Stimulated activated memory B cell treated with anti-CD40 and anti-IgM and Interleukin-4, amounts not matched to agents 10 μg/mL and 1 μg/mL and 100 μg/mL, for 72 hours (primary cell): Measurements from ENCODE around the gene BRS3.

ENCODE experiments used
- ATAC-seq: fragments of 150-1000 bp; cut with Tn5 transposase; 2 replicates; pipeline ENCODE4 v1.10.0; 2021
- H3K27ac Mint-ChIP-seq: one replicate; pipeline ENCODE4 v1.8.0; 2022; ENCODE audit warnings: mild to moderate bottlenecking, mixed read lengths
- H3K27me3 Mint-ChIP-seq: one replicate; pipeline ENCODE4 v1.8.0; 2022; ENCODE audit warnings: mixed read lengths
- H3K36me3 Mint-ChIP-seq: one replicate; pipeline ENCODE4 v1.8.0; 2022; ENCODE audit warnings: mixed read lengths
- H3K4me1 Mint-ChIP-seq: one replicate; pipeline ENCODE4 v1.8.0; 2022; ENCODE audit warnings: mixed read lengths
- H3K4me3 Mint-ChIP-seq: one replicate; pipeline ENCODE4 v1.8.0; 2022; ENCODE audit warnings: mild to moderate bottlenecking, moderate library complexity, mixed read lengths
- H3K9me3 Mint-ChIP-seq: one replicate; pipeline ENCODE4 v1.8.0; 2022; ENCODE audit warnings: mixed read lengths

Gene BRS3

DNA sequence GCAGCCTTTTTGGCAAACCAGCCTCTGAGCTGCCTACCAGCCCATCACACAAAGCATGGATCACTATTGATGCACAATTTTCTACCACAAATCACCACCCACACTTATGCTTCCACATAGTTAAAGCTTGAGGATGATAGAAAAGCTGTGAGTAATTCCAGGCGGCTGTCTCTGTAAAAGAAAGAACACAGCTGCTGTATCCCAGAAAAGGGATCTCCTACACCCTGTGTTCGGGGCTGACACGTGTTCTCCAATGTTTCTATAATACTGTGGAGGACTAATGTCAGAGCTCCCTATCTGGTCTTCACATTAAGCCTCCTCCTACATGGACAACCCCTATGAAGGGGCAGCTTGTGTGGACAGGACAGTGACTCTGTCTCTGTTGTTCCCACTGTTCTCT lies 12.5 kb upstream of the BRS3 start:
- no peaks in the 10 kb centered on the region for H3K36me3 Mint-ChIP-seq
- peaks cover 2% of the 10 kb centered on the region for H3K9me3 Mint-ChIP-seq

DNA sequence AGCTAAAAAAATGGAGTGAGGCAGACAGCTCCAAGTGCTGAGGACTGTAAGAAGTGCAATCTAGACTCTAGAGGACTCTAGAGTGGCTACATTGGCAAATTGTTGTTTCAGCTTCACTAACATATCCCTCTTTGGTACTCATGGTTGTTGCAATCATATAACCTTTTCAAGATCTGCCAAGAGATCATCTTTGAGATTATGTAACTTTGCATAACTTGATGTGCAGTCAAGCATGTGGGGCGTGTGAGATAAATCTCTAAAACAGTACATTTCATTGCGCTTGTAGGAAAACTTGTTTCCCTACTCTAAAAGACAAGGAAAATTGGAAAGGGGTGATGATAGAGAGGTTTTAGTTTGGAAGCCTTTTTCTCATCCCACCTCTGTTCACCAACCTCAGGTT lies 11.2 kb upstream of the BRS3 start:
- Mint-ChIP-seq H3K27ac (no peak overlapping the region), H3K9me3 (peaks cover 2% of the 10 kb centered on the region), H3K4me1 (no peaks in the 10 kb centered on the region), H3K27me3 (peaks cover 9% of the 10 kb centered on the region), H3K36me3 (no peaks in the 10 kb centered on the region), H3K4me3 (no peak overlapping the region)
- ATAC-seq, result no peak

More for the DNA sequence above, 12.5 kb upstream of the BRS3 start:
- Mint-ChIP-seq H3K27me3 (no peaks in the 10 kb centered on the region), H3K4me3 (no peak overlapping the region), H3K27ac (no peak overlapping the region), H3K4me1 (no peaks in the 10 kb centered on the region)
- no peak for ATAC-seq

DNA sequence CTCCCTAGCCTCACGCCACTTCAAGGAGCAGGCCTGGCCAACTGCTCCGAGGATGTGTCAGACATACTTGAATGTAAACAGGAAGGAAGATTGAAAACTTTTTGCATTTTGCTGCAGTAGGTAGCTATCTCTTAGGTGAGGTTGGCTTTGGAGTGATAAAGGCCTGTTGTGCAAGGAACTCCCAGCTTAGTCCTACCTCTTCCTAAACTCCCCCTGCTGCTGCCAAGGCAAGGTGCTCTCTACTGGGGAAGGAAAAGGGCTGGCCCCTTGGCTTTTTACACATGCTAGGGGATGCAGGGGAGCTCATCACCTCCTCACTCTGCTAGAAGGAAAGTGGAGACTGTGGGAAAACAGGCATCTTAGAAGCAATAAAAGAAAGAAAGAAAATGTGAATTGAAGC lies 10.7 kb upstream of the BRS3 start:
- Mint-ChIP-seq H3K4me3 (no peak overlapping the region), H3K27me3 (peaks cover 9% of the 10 kb centered on the region), H3K9me3 (peaks cover 2% of the 10 kb centered on the region), H3K27ac (no peak overlapping the region), H3K4me1 (no peaks in the 10 kb centered on the region), H3K36me3 (no peaks in the 10 kb centered on the region)
- ATAC-seq, result no peak

DNA sequence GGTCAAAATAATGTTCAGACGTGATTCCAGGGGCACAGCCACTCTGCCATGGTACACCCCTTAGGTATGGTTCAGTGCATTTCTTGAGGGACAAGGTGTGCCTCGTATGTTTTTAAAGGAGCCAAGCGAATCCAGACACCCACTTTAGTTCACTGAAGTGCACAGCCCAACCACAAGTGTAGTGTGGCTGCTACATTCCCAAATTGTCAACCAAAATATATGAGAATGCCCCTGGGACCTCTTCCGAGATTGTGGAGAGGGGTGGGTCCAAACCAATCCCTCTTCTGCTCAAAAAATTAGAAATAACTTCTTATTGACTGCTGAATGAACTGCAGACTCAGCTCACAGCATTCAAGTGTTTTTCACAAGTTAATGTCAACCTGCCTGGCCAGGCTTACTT lies 7.4 kb upstream of the BRS3 start:
- Mint-ChIP-seq H3K27ac (no peak overlapping the region), H3K27me3 (peaks cover 9% of the 10 kb centered on the region), H3K9me3 (no peaks in the 10 kb centered on the region), H3K4me3 (no peak overlapping the region), H3K4me1 (no peaks in the 10 kb centered on the region), H3K36me3 (no peaks in the 10 kb centered on the region)
- ATAC-seq, result no peak

DNA sequence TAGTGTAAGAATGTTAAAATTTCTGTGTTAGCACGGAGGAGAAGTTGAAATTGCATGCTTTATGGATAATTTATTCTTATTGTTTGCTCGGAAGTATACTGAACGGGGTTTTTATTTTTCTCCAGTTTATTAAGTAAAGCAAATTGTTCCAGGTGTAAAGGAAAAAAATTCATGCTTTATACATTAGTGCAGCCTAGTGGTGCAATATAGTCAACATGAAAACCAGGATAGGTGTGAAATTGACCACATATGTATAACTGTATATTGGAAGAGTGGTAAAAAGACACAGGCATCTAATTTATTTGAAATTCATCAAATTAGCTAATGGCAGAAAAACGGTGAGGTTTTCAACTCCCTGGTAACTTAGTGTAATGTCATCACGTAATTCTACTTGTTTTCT lies 959 bp downstream of the BRS3 start:
- Mint-ChIP-seq H3K27me3 (no peaks in the 10 kb centered on the region), H3K4me1 (no peaks in the 10 kb centered on the region), H3K4me3 (no peak overlapping the region), H3K27ac (no peak overlapping the region), H3K36me3 (no peaks in the 10 kb centered on the region), H3K9me3 (no peaks in the 10 kb centered on the region)
- no peak for ATAC-seq

DNA sequence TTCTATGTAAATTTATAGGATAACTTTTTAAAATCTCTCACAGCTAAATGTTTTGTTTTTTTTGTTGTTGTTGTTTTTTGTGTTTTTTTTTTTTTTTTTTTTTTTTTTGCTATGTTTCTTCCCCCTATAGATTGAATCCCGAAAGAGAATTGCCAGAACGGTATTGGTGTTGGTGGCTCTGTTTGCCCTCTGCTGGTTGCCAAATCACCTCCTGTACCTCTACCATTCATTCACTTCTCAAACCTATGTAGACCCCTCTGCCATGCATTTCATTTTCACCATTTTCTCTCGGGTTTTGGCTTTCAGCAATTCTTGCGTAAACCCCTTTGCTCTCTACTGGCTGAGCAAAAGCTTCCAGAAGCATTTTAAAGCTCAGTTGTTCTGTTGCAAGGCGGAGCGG lies 4.1 kb downstream of the BRS3 start:
- H3K4me1 Mint-ChIP-seq, result no peaks in the 10 kb centered on the region
- H3K4me3 Mint-ChIP-seq, result no peak overlapping the region
- no peak for ATAC-seq
- H3K9me3 Mint-ChIP-seq, result no peaks in the 10 kb centered on the region
- no peaks in the 10 kb centered on the region for H3K27me3 Mint-ChIP-seq
- no peak overlapping the region for H3K27ac Mint-ChIP-seq
- H3K36me3 Mint-ChIP-seq, result no peaks in the 10 kb centered on the region

DNA sequence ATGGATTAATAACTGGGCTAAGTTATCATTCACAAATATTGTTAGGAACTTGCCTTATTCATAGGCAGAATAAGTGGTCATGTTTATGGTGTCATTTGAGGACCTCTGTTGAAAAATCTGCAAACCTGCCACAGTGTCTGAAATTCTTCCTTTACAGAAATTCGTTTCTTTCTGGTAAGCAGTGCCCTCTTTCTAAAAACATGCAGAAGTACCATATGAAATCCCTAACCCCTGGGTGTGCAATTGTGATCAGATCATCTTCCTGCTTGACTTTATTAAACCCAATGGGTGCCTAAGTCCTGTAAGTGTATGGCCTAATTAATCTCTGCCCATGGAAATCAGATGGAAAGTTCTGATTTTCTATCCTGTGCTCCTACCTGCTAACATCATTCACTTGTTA lies 5.3 kb downstream of the BRS3 start:
- Mint-ChIP-seq H3K9me3 (no peaks in the 10 kb centered on the region), H3K4me1 (no peaks in the 10 kb centered on the region), H3K27me3 (no peaks in the 10 kb centered on the region), H3K4me3 (no peak overlapping the region), H3K27ac (no peak overlapping the region), H3K36me3 (no peaks in the 10 kb centered on the region)
- no peak for ATAC-seq

DNA sequence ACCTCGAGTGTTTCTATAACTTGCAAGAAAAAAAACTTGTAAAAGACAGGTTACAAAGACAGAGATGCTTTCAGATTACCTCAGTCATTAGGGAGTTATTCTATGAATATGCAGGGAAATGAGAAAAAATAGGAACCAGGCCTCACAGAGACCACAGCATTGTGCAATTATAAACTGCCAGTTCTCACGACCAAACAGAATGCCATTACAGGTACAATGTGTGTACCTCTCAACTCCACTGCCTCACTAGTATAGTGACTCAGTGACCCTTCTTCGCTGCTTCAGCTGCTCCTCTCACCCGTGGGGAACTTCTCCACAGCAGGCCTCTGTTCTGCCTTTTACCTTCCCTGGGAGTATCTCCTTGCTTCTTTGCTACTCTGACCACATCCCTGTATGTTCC lies 7.3 kb downstream of the BRS3 start:
- Mint-ChIP-seq H3K9me3 (no peaks in the 10 kb centered on the region), H3K4me3 (no peak overlapping the region), H3K36me3 (no peaks in the 10 kb centered on the region), H3K4me1 (peaks cover 6% of the 10 kb centered on the region), H3K27me3 (no peaks in the 10 kb centered on the region), H3K27ac (no peak overlapping the region)
- no peak for ATAC-seq

DNA sequence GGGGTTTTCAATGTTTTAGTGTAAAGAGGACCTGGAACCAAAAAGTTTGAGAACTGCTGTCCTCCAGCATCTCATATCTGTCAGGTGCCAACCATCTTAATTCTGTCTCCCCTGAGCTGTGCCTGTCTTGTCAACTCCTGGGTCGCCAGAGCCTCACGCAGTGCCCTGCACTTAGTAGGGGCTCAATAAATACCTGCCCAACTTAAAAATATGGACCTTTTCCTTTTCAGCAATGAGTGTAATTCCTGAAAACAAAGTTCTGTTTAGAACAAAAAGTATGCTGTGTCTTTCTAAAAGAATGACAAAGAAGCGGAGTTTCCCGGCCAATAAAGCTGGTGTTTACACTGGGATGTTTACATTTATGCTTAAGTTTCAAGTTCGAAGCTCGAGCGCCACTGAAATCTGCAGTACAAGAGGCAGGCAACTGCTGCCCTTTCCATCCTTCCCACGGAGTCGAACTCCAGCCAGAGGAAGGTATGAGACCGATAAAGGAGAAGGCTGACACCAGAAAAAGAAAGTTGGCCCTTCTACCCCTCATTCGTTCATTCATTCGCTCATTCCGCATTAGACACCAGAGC lies 8.5 kb downstream of the BRS3 start:
- H3K27me3 Mint-ChIP-seq, result no peaks in the 10 kb centered on the region
- no peak for ATAC-seq
- no peaks in the 10 kb centered on the region for H3K9me3 Mint-ChIP-seq
- H3K27ac Mint-ChIP-seq, result peak overlapping the region; percentile 88
- peak overlapping the region; percentile 88 for H3K4me3 Mint-ChIP-seq
- H3K36me3 Mint-ChIP-seq, result peaks cover 1% of the 10 kb centered on the region
- H3K4me1 Mint-ChIP-seq, result peaks cover 6% of the 10 kb centered on the region

DNA sequence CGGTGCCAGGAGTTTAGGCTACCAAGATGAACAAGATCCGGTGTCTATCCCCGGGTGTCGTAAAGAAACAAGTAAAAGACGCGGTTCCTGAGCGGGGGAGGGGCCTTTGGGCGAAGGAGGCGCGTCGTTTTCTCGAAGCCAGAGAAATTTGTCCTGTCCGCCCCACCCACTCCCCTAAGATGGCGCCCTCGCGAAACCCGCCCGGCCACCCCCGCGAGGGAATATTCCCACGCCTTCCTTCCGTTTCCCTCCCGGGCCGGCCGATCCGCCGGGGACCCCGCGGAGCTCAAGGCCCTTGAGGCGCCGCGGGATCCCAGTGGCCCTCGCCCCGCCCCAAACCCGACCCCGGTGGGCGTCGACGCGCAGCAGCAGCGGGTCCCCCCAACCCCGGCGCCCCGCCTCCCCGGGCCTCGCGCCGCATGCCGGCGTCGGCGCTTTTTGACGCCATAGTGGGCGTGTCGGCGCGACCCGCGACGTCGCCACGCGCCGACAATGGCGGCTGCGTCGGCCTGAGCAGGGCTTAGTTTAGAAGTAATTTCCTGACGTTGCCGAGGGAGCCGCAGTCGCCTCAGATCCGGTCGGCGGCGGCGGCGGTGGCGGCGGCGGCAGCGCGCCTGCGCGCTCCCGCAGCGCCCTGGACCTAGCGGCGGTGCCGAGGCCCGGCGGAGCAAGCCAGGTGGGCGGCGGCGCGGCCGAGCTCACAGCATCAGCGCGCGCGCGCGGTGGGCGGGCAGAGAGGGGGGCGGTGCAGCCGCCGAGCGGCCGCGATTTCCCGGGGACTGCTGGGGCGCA lies 9.2 kb downstream of the BRS3 start:
- no peaks in the 10 kb centered on the region for H3K27me3 Mint-ChIP-seq
- peak overlapping the region; percentile 88 for H3K4me3 Mint-ChIP-seq
- no peaks in the 10 kb centered on the region for H3K9me3 Mint-ChIP-seq
- peak; percentile 93 for ATAC-seq
- H3K36me3 Mint-ChIP-seq, result peaks cover 6% of the 10 kb centered on the region
- H3K4me1 Mint-ChIP-seq, result peaks cover 6% of the 10 kb centered on the region
- H3K27ac Mint-ChIP-seq, result peak overlapping the region; percentile 88

DNA sequence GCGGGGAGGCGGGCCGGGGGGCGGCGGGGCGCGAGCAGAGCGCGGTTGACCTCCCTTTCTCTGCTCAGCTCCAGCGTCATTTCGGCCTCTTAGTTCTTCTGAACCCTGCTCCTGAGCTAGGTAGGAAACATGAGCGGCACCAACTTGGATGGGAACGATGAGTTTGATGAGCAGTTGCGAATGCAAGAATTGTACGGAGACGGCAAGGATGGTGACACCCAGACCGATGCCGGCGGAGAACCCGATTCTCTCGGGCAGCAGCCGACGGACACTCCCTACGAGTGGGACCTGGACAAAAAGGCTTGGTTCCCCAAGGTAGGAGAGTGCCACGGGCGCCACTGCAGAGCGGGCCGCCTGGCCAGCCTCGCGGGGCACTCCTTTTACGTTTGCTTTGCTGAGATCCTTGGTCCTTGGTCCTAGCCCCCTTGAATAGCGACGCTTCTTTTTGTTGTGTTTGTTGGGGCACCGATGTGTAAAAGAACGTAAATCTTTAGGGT lies 9.9 kb downstream of the BRS3 start, which contains the start of gene HTATSF1:
Gene HTATSF1, plus strand, starts transcription at position 37 of the 497 bp plus-strand sequence. Its CDS starts 93 bp downstream, at position 130.
- ATAC-seq, result no peak
- peaks cover 6% of the 10 kb centered on the region for H3K36me3 Mint-ChIP-seq
- no peaks in the 10 kb centered on the region for H3K9me3 Mint-ChIP-seq
- peak within 1 kb of the TSS; percentile 88 for H3K27ac Mint-ChIP-seq
- H3K4me3 Mint-ChIP-seq, result peak within 1 kb of the TSS; percentile 88
- peaks cover 6% of the 10 kb centered on the region for H3K4me1 Mint-ChIP-seq
- H3K27me3 Mint-ChIP-seq, result no peaks in the 10 kb centered on the region

DNA sequence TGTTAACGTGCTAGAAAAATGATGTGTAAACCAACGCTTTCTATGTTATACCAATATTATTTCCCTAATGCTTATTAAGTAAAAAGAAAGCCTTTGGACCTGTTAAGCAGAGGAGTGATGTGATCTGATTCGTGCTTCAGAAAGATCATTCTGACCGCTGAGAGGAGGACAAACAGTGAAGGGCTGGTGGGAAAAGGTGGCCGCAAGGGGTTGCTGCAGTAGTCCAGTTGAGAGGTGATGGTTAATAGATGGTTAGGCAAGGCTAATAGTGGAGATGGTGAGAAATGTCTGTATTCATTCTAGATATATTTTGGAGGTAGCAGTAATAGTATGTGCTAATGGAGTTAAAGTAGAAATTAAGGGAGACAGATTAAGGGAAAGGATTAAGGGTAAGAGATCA lies 31.3 kb downstream of the BRS3 start:
- Mint-ChIP-seq H3K4me3 (no peak overlapping the region), H3K4me1 (no peaks in the 10 kb centered on the region), H3K27me3 (no peaks in the 10 kb centered on the region), H3K9me3 (no peaks in the 10 kb centered on the region), H3K36me3 (no peaks in the 10 kb centered on the region), H3K27ac (no peak overlapping the region)
- ATAC-seq, result no peak

DNA sequence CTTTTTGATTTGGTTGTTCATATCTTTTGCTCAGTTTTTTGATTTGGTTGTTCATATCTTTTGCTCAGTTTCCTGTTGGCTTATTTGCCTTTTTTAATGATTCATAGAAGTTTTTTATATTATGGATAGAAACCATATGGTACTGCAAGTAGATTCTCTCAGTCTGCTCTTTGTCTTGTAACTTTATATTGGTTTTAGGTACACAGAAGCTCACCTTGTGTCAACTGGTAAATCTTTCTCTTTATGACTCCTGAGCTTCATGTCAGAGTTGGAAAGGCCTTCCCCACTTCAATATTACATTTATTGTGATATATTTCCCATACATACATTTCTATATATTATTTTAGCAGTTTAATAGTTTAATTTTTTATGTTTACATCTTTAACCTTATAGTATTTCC lies 36.0 kb downstream of the BRS3 start:
- no peak for ATAC-seq
- Mint-ChIP-seq H3K9me3 (no peaks in the 10 kb centered on the region), H3K4me3 (no peak overlapping the region), H3K27me3 (no peaks in the 10 kb centered on the region), H3K27ac (no peak overlapping the region), H3K4me1 (no peaks in the 10 kb centered on the region), H3K36me3 (no peaks in the 10 kb centered on the region)

DNA sequence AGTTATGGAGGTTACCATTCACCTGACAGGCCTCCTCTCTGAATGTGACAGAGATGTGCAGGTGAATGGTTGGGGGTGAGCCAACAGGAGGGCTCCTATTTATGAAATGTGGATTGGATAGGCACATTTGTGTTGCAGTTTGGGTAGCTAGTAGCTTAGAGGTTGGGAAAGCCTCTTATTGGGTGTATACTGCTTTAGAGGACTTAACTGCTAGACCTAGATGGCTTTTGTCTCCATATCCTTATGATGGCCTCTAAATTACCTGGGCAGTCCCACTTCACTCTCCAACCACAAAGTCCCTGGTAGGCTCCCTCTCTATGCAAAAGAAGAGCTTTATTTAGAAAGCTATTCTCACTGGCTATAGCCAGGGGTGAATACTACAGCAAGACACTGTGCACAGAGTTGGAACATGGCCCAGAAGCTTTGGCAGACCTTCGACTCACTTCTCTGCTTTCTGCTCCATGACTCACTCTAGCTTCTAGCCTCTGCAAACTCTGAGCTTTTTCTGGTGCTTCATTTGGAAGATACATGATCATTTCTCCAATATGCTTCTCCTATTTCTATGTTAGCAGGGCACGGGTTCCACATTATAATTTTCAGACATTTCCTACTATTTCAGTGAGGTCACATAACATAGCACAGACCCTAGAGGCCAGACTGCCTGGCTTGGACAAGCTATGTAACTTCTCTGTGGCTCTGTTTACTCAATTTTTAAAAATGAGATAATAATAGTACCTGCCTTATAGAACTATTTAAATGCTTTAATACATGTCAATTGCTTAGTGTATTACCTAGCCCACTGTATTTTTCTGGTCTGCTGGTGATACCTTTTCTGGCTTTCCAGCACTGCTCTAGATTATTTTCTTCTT lies 38.2 kb downstream of the BRS3 start:
- H3K36me3 Mint-ChIP-seq, result no peaks in the 10 kb centered on the region
- no peak for ATAC-seq
- H3K4me1 Mint-ChIP-seq, result no peaks in the 10 kb centered on the region
- no peaks in the 10 kb centered on the region for H3K27me3 Mint-ChIP-seq
- H3K27ac Mint-ChIP-seq, result no peak overlapping the region
- H3K4me3 Mint-ChIP-seq, result no peak overlapping the region
- no peaks in the 10 kb centered on the region for H3K9me3 Mint-ChIP-seq

DNA sequence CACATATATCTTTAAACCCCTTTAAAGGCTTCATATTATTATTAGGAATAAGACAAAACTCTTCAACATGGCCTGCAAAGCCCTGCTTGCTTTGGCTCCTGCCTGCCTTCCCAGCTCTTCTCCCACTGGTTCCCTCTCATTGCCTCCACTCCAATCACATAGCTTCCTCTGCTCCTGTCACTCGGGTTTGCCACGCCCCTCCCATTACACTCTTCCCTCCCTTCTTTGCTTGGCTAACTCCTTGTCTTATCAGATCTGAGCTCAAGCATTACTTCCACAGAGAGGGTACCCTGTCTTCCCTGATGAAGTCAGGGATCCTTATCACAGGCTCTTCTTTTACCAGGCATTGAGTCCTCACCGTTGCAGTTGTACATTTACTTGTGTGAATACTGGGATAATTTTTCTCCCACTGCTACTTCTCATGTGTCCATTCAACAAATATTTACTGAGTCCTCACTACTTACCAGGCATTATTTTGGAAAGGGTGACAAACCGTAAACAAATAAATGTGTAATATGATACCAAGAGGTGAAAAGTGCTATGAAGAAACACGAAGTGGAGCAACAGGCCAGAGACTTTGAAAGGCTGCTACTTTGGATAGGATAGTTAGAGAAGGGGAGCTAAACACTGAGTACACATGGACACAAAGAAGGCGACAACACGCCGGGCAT lies 41.0 kb downstream of the BRS3 start:
- Mint-ChIP-seq H3K9me3 (no peaks in the 10 kb centered on the region), H3K27me3 (no peaks in the 10 kb centered on the region), H3K4me1 (no peaks in the 10 kb centered on the region), H3K36me3 (no peaks in the 10 kb centered on the region), H3K4me3 (no peak overlapping the region), H3K27ac (no peak overlapping the region)
- no peak for ATAC-seq
